Measurements from ENCODE around the gene DLG5. TPM values are rescaled to one million over a fixed set of nuclear protein-coding genes. Genes with fewer than 3 reads are reported as not detected.

DLG5 gene
- total and polyA plus RNA-seq, 4 donors, result 1.2 to 7.1 (median 4.6) TPM

GRCh38 chr10:77849039-77849664, 77.4 kb downstream of the DLG5 start (continued):
- no peak for TF ChIP-seq ZBTB33 (IDR thresholded peaks at IDR 0.05)

- WGBS, result 39% methylated on average over 21 of the region's 21 CpGs
- peaks cover 0 to 6% (median 3%) of the 10 kb centered on the region in 4 donors for H3K4me1 ChIP-seq (ENCODE audit: control insufficient read depth in 4 of 4, insufficient read depth in 4 of 4, low read length in 3 of 4)
- peak overlapping the region in 1 of 2 donors; percentile 21 for H3K27ac ChIP-seq (ENCODE audit: low read depth in 1 of 2, low read length in 2 of 2)
- H3K27me3 ChIP-seq (ENCODE audit: control insufficient read depth in 4 of 4, insufficient read depth in 4 of 4, low read length in 3 of 4), result no peaks in the 10 kb centered on the region
- H3K9ac ChIP-seq (ENCODE audit: low read depth in 1 of 2, low read length in 2 of 2), result no peak overlapping the region
- no peak overlapping the region for H3K4me3 ChIP-seq (ENCODE audit: low read depth in 1 of 3, low read length in 3 of 3)
- peak; percentile 79 for DNase-seq (ENCODE audit: low spot score)
- peaks cover 0 to 14% (median 3%) of the 10 kb centered on the region in 4 donors for H3K36me3 ChIP-seq (ENCODE audit: control insufficient read depth in 4 of 4, insufficient read depth in 3 of 4, low read depth in 1 of 4, low read length in 3 of 4)
- TF ChIP-seq FOXA1 (IDR thresholded peaks at IDR 0.05) (no peak), RAD21 (IDR thresholded peaks at IDR 0.05) (peak; percentile 94 to 96), CTCF (IDR thresholded peaks at IDR 0.05; ENCODE audit: low read depth, low read length, missing input control) (peak; percentile 94)
- H3K9me3 ChIP-seq (ENCODE audit: control insufficient read depth in 4 of 4, low read length in 3 of 4), result no peaks in the 10 kb centered on the region
Measured at GRCh38 chr10:77846718-77847311, 79.7 kb downstream of the DLG5 start.

DNA sequence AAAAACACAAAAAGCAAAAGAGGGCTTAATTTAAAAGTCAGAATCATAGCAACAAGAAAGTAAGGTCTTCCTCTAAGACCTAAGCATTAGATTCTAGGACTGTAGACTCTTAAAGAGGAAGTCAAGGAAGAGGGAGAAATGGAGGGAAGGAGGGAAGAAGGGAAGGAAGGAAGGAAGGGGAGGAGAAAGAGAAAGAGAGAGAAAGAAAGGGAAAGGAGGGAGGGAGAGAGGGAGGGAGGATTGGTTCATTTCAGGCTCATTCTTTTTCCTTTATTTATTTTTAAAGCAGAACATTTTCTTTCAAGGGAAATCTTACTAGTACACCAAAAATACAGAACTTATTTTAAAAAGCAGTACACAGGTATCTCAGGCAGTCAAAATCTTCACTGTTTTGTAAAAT, 81.1 kb downstream of the DLG5 start:
- Histone ChIP-seq H3K4me3 (ENCODE audit: low read depth in 1 of 3, low read length in 3 of 3) (no peak overlapping the region), H3K9ac (ENCODE audit: low read depth in 1 of 2, low read length in 2 of 2) (no peak overlapping the region), H3K27me3 (ENCODE audit: control insufficient read depth in 4 of 4, insufficient read depth in 4 of 4, low read length in 3 of 4) (no peaks in the 10 kb centered on the region), H3K27ac (ENCODE audit: low read depth in 1 of 2, low read length in 2 of 2) (no peak overlapping the region), H3K4me1 (ENCODE audit: control insufficient read depth in 4 of 4, insufficient read depth in 4 of 4, low read length in 3 of 4) (peaks cover 0 to 6% (median 3%) of the 10 kb centered on the region in 4 donors), H3K36me3 (ENCODE audit: control insufficient read depth in 4 of 4, insufficient read depth in 3 of 4, low read depth in 1 of 4, low read length in 3 of 4) (peaks cover 0 to 27% (median 5%) of the 10 kb centered on the region in 4 donors), H3K9me3 (ENCODE audit: control insufficient read depth in 4 of 4, low read length in 3 of 4) (no peaks in the 10 kb centered on the region)
- TF ChIP-seq ZBTB33 (IDR thresholded peaks at IDR 0.05), result no peak
- TF ChIP-seq FOXA1 (IDR thresholded peaks at IDR 0.05), result no peak
- no peak for TF ChIP-seq TAF1 (conservative IDR thresholded peaks at IDR 0.05)
- no peak for TF ChIP-seq HNF4A (conservative IDR thresholded peaks at IDR 0.05)
- TF ChIP-seq, protein P1, sequence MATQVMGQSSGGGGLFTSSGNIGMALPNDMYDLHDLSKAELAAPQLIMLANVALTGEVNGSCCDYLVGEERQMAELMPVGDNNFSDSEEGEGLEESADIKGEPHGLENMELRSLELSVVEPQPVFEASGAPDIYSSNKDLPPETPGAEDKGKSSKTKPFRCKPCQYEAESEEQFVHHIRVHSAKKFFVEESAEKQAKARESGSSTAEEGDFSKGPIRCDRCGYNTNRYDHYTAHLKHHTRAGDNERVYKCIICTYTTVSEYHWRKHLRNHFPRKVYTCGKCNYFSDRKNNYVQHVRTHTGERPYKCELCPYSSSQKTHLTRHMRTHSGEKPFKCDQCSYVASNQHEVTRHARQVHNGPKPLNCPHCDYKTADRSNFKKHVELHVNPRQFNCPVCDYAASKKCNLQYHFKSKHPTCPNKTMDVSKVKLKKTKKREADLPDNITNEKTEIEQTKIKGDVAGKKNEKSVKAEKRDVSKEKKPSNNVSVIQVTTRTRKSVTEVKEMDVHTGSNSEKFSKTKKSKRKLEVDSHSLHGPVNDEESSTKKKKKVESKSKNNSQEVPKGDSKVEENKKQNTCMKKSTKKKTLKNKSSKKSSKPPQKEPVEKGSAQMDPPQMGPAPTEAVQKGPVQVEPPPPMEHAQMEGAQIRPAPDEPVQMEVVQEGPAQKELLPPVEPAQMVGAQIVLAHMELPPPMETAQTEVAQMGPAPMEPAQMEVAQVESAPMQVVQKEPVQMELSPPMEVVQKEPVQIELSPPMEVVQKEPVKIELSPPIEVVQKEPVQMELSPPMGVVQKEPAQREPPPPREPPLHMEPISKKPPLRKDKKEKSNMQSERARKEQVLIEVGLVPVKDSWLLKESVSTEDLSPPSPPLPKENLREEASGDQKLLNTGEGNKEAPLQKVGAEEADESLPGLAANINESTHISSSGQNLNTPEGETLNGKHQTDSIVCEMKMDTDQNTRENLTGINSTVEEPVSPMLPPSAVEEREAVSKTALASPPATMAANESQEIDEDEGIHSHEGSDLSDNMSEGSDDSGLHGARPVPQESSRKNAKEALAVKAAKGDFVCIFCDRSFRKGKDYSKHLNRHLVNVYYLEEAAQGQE (IDR thresholded peaks at IDR 0.05), result no peak
- no peak for TF ChIP-seq EGR1 (IDR thresholded peaks at IDR 0.05; ENCODE audit: low read depth in 2 of 2)
- TF ChIP-seq NR2F2 (IDR thresholded peaks at IDR 0.05), result no peak
- no peak for TF ChIP-seq HNF4G (IDR thresholded peaks at IDR 0.05)
- TF ChIP-seq, protein P2, sequence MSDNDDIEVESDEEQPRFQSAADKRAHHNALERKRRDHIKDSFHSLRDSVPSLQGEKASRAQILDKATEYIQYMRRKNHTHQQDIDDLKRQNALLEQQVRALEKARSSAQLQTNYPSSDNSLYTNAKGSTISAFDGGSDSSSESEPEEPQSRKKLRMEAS (IDR thresholded peaks at IDR 0.05), result no peak
- TF ChIP-seq RAD21 (IDR thresholded peaks at IDR 0.05), result no peak
- no peak for TF ChIP-seq GABPA (IDR thresholded peaks at IDR 0.05 in 1 of 2, conservative IDR thresholded peaks at IDR 0.05 in 1 of 2)
- no peak for TF ChIP-seq FOXA2 (IDR thresholded peaks at IDR 0.05)
- no peak for TF ChIP-seq YY1 (IDR thresholded peaks at IDR 0.05)
- no peak for TF ChIP-seq CTCF (IDR thresholded peaks at IDR 0.05; ENCODE audit: low read depth, low read length, missing input control)
- no peak for TF ChIP-seq JUND (IDR thresholded peaks at IDR 0.05)
- no peak for TF ChIP-seq RXRA (IDR thresholded peaks at IDR 0.05)
- TF ChIP-seq SP1 (IDR thresholded peaks at IDR 0.05), result no peak
- no peak for DNase-seq (ENCODE audit: low spot score)
